Upper lobe of right lung (tissue), 1 donor: ENCODE results near the gene SH3GL3. TPM values are rescaled to one million over a fixed set of nuclear protein-coding genes. Genes with fewer than 3 reads are reported as not detected.

Source experiments
- ATAC-seq: fragments of 200-7000 bp; cut with Tn5 transposase; one replicate; pipeline ENCODE4 v1.9.1; 2020; ENCODE audit warnings: mild to moderate bottlenecking, moderate library complexity
- DNase-seq: peaks from one replicate; pipeline ENCODE4 v3.0.0-alpha.2; 2020
- H3K27ac ChIP-seq: fragments of 200-600 bp; one replicate; pipeline ENCODE4 v1.8.0; 2022
- H3K27me3 ChIP-seq: fragments of 200-600 bp; one replicate; pipeline ENCODE4 v1.8.0; 2022; ENCODE audit warnings: mild to moderate bottlenecking
- H3K36me3 ChIP-seq: fragments of 200-600 bp; one replicate; pipeline ENCODE4 v1.8.0; 2022
- H3K4me1 ChIP-seq: fragments of 200-600 bp; one replicate; pipeline ENCODE4 v1.8.0; 2022
- H3K4me3 ChIP-seq: fragments of 200-600 bp; one replicate; pipeline ENCODE4 v1.8.0; 2022; ENCODE audit warnings: mild to moderate bottlenecking
- H3K9me3 ChIP-seq: fragments of 200-600 bp; one replicate; pipeline ENCODE4 v1.8.0; 2022
- intact Hi-C: fragments of 100-400 bp; cut with DNase I; formaldehyde crosslinking; loops from one replicate; pipeline ENCODE4 v1.11.0; 2022
- total RNA-seq: library from RNA; stranded (reverse); fragmentation: NEBNext Ultra II Directional; extraction: Animal tissue kit (Norgen Biotek cat#: 25700); gene quantifications from one replicate; pipeline ENCODE4 v1.2.1, GENCODE V29; 2021
- TF ChIP-seq, protein P1 (sequence below): fragments of 200-600 bp; IDR thresholded peaks from one replicate; pipeline ENCODE4 v1.8.0; 2022; ENCODE audit warnings: antibody characterized with exemption
- donor health status: DM: no; HTN: yes; CAD: no; lungs with severe emphysema.

SH3GL3 gene
- total RNA-seq, 1 donor from 2014 or later = 3.4 TPM

DNA sequence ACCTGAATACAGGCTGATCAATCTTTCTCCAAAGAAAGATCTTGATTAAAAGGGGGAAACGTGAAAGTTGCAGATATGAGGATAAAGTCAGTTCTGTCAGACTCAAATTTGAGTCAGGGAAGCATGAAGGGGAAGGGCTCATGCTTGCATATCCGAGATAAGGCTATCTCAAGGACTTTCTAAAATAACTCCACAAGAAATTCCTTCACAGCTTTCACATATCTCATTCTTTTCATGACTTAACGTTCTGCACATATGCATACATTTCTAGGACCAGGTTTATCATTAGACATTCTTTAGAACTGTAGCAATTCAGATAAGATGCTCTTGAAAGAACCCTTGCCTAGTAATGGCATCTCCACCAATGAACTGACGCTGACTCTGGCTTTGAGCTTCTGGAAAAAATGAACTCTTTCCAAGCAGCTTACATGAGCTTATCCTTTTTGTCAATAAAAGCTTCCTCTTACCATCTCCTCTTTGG lies 15.9 kb downstream of the SH3GL3 start:
- Histone ChIP-seq H3K27me3 (peaks cover 6% of the 10 kb centered on the region), H3K4me3 (no peak overlapping the region), H3K36me3 (no peaks in the 10 kb centered on the region), H3K9me3 (no peaks in the 10 kb centered on the region), H3K27ac (no peak overlapping the region), H3K4me1 (no peaks in the 10 kb centered on the region)
- peak; percentile 73 for ATAC-seq
- no peak for DNase-seq
- intact Hi-C loops = no loop called here
- TF ChIP-seq, protein P1, sequence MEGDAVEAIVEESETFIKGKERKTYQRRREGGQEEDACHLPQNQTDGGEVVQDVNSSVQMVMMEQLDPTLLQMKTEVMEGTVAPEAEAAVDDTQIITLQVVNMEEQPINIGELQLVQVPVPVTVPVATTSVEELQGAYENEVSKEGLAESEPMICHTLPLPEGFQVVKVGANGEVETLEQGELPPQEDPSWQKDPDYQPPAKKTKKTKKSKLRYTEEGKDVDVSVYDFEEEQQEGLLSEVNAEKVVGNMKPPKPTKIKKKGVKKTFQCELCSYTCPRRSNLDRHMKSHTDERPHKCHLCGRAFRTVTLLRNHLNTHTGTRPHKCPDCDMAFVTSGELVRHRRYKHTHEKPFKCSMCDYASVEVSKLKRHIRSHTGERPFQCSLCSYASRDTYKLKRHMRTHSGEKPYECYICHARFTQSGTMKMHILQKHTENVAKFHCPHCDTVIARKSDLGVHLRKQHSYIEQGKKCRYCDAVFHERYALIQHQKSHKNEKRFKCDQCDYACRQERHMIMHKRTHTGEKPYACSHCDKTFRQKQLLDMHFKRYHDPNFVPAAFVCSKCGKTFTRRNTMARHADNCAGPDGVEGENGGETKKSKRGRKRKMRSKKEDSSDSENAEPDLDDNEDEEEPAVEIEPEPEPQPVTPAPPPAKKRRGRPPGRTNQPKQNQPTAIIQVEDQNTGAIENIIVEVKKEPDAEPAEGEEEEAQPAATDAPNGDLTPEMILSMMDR = no peak

DNA sequence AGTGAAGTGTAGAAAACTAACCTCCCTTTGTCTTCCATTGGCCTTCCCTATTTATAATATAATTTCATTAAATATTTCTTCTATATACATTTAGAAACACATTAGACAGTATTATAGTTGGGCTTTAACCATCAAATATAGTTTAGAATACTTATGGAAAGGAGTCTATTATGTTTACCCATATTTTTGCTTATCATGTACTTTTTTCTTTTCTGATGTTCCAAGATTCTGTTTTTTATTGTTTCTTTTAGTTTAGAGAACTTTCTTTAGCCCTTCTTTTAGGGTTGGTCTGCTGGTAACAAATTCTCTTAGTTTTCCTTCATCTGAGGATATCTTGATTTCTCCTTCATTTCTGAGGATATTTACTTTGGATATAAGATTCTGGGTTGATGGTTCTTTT lies 23.7 kb downstream of the SH3GL3 start:
- no peaks in the 10 kb centered on the region for H3K27me3 ChIP-seq
- H3K4me1 ChIP-seq = no peaks in the 10 kb centered on the region
- H3K9me3 ChIP-seq = no peaks in the 10 kb centered on the region
- no peak overlapping the region for H3K27ac ChIP-seq
- DNase-seq = no peak
- no peaks in the 10 kb centered on the region for H3K36me3 ChIP-seq
- H3K4me3 ChIP-seq = no peak overlapping the region
- intact Hi-C loops = no loop called here
- ATAC-seq = no peak
- TF ChIP-seq, protein P1 = no peak

DNA sequence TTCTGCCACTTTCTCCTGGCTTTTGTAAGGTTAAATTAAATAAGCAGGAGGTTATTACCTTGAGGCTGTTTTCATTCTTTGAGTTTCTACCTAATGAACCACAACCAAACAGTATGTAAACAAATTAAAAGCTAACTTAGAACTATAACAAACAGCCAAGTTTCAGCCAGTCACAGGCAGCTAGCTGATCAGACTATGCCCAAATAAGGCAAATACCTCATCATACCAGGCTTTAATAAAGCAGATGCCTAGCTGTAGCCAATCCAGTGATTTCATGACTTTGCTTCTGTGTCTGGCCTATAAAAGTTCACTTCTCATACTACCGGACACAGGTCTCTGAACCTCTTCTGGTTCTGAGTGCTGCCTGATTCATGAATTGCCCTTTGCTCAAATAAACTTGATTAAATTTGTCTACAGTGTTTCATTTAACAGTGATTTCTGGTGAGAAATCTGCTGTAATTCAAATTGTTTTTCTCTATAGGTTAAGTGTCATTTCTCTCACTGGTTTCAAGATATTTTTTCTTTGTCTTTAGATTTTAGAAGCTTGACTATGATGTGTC lies 24.2 kb downstream of the SH3GL3 start:
- no peak for DNase-seq
- no peaks in the 10 kb centered on the region for H3K27me3 ChIP-seq
- intact Hi-C loops = no loop called here
- no peaks in the 10 kb centered on the region for H3K4me1 ChIP-seq
- H3K27ac ChIP-seq = no peak overlapping the region
- ATAC-seq = no peak
- TF ChIP-seq, protein P1 = no peak
- H3K36me3 ChIP-seq = no peaks in the 10 kb centered on the region
- no peak overlapping the region for H3K4me3 ChIP-seq
- H3K9me3 ChIP-seq = no peaks in the 10 kb centered on the region

DNA sequence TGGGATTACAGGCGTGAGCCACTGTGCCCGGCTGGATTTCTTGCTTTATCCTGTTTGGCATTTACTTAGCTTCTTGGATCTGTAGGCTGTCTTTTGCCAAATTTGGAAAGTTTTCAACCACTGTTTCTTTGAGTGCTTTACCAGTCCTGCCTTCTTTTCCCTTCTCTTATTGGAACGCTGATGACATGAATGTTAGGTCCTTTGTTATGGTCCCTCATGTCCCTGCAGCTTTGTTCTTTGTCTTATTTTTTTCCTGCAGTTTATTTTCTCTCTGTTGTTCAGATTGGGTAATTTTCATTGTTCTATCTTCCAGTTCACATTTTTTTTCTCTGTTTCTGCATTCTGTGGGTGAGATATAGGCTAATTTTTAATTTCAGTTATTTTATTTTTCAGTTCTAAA lies 25.0 kb downstream of the SH3GL3 start:
- DNase-seq = no peak
- Histone ChIP-seq H3K27me3 (no peaks in the 10 kb centered on the region), H3K27ac (no peak overlapping the region), H3K9me3 (no peaks in the 10 kb centered on the region), H3K4me3 (no peak overlapping the region), H3K4me1 (no peaks in the 10 kb centered on the region), H3K36me3 (no peaks in the 10 kb centered on the region)
- no peak for ATAC-seq
- intact Hi-C loops = no loop called here
- TF ChIP-seq, protein P1 = no peak

DNA sequence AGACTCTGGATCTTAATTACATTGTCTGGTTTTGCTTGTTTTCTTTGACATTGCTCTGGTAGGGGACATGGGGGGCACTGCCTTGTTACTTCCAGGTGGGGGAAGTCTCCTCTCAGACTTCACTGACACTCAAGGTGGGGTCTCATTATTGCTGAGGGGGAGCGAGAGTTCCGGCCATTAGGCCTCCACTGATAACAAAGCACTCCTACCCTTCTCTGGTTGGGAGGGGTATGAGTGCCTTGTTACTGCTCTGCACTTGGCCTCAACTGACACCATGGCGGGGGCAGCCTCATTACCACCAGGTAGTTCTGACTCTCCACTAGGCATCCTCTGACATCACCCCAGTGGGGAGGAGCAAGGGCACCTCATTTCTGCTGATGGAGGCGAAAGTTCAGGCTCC lies 25.7 kb downstream of the SH3GL3 start:
- Histone ChIP-seq H3K4me3 (no peak overlapping the region), H3K27ac (no peak overlapping the region), H3K36me3 (no peaks in the 10 kb centered on the region), H3K27me3 (no peaks in the 10 kb centered on the region), H3K9me3 (no peaks in the 10 kb centered on the region), H3K4me1 (no peaks in the 10 kb centered on the region)
- no peak for ATAC-seq
- TF ChIP-seq, protein P1 = no peak
- intact Hi-C loops = no loop called here
- DNase-seq = no peak

DNA sequence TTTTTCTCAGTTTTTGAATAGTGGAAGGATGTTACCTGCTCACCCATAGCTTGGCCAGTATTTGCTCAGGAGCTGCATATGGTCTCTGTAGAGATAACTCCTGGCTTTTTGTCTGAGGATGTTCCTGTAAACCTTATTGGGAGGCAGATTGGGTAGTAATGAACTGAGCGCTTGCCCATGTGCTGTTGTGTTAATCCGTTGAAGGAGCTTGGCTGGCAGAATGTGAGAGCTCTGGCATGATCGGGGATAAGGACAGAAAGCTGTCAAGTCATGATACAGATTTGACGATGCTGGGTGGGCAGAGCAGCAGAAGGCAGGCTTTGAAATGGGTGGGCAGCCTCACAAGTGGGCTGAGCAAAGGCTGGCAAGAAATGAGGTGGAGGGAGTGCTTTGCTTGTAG lies 27.4 kb downstream of the SH3GL3 start:
- Histone ChIP-seq H3K27me3 (peaks cover 3% of the 10 kb centered on the region), H3K27ac (no peak overlapping the region), H3K4me3 (no peak overlapping the region), H3K4me1 (no peaks in the 10 kb centered on the region), H3K36me3 (no peaks in the 10 kb centered on the region), H3K9me3 (no peaks in the 10 kb centered on the region)
- intact Hi-C loops = no loop called here
- DNase-seq = no peak
- TF ChIP-seq, protein P1 = no peak
- no peak for ATAC-seq
